H9 (cell line): ENCODE data around the gene PLK3. TPM values are rescaled to one million over a fixed set of nuclear protein-coding genes. Genes with fewer than 3 reads are reported as not detected.

Experiments used
- DNase-seq: peaks from one replicate; pipeline ENCODE4 v3.0.0-alpha.2; 2017
- H2AFZ ChIP-seq: one replicate; pipeline ENCODE4 v1.6.1; 2013; ENCODE audit warnings: mild to moderate bottlenecking, low read length, control low read depth, moderate library complexity
- H2AK5ac ChIP-seq: 2 replicates; pipeline ENCODE4 v1.6.1; 2013; ENCODE audit warnings: low read length, control low read depth, mixed read lengths; ENCODE audit not compliant: insufficient read length
- H2BK120ac ChIP-seq: one replicate; pipeline ENCODE4 v1.6.1; 2013; ENCODE audit warnings: low read depth, mild to moderate bottlenecking, low read length, control low read depth, inconsistent platforms; ENCODE audit not compliant: poor library complexity, severe bottlenecking
- H2BK12ac ChIP-seq: 2 replicates; pipeline ENCODE4 v1.6.1; 2013; ENCODE audit warnings: low read length, control low read depth, mixed read lengths, low read depth; ENCODE audit not compliant: insufficient read length
- H2BK15ac ChIP-seq: 2 replicates; pipeline ENCODE4 v1.6.1; 2013; ENCODE audit warnings: low read depth, low read length, control low read depth
- H2BK20ac ChIP-seq: one replicate; pipeline ENCODE4 v1.6.1; 2013; ENCODE audit warnings: low read depth, mild to moderate bottlenecking, low read length, control low read depth, inconsistent platforms; ENCODE audit not compliant: poor library complexity, severe bottlenecking
- H2BK5ac ChIP-seq: 2 replicates; pipeline ENCODE4 v1.6.1; 2013; ENCODE audit warnings: low read length, control low read depth, mixed read lengths; ENCODE audit not compliant: insufficient read length
- H3K14ac ChIP-seq: 2 replicates; pipeline ENCODE4 v1.6.1; 2013; ENCODE audit warnings: low read length, control low read depth; ENCODE audit not compliant: insufficient read depth
- H3K18ac ChIP-seq: 2 replicates; pipeline ENCODE4 v1.6.1; 2013; ENCODE audit warnings: low read depth, mild to moderate bottlenecking, mixed read lengths, low read length, control low read depth; ENCODE audit not compliant: insufficient read length
- H3K23ac ChIP-seq: 2 replicates; pipeline ENCODE4 v1.6.1; 2013; ENCODE audit warnings: low read length, control low read depth, mixed read lengths, low read depth; ENCODE audit not compliant: insufficient read length
- H3K23me2 ChIP-seq: 2 replicates; pipeline ENCODE4 v1.6.1; 2013; ENCODE audit warnings: low read depth, mild to moderate bottlenecking, mixed read lengths, low read length, control low read depth; ENCODE audit not compliant: insufficient read length, poor library complexity, severe bottlenecking
- H3K27ac ChIP-seq: 2 replicates; pipeline ENCODE4 v1.5.1; 2013; ENCODE audit warnings: low read length, control low read depth, mixed read lengths, low read depth; ENCODE audit not compliant: insufficient read length
- H3K27me3 ChIP-seq: 2 replicates; pipeline ENCODE4 v1.6.1; 2013; ENCODE audit warnings: low read length, control low read depth, inconsistent platforms; ENCODE audit not compliant: insufficient read depth
- H3K4ac ChIP-seq: 2 replicates; pipeline ENCODE4 v1.6.1; 2013; ENCODE audit warnings: low read depth, mild to moderate bottlenecking, control low read depth, inconsistent platforms, low read length, moderate library complexity
- H3K4me1 ChIP-seq: 2 replicates; pipeline ENCODE4 v1.6.1; 2013; ENCODE audit warnings: low read length, control low read depth, inconsistent platforms; ENCODE audit not compliant: insufficient read depth
- H3K4me2 ChIP-seq: 2 replicates; pipeline ENCODE4 v1.6.1; 2013; ENCODE audit warnings: low read length, control low read depth, mixed read lengths; ENCODE audit not compliant: insufficient read length, insufficient read depth
- H3K56ac ChIP-seq: 2 replicates; pipeline ENCODE4 v1.6.1; 2013; ENCODE audit warnings: low read depth, mild to moderate bottlenecking, mixed read lengths, low read length, control low read depth; ENCODE audit not compliant: insufficient read length
- H3K79me1 ChIP-seq: 2 replicates; pipeline ENCODE4 v1.6.1; 2013; ENCODE audit warnings: low read depth, mild to moderate bottlenecking, moderate library complexity, low read length, control low read depth, inconsistent platforms; ENCODE audit not compliant: insufficient read depth, poor library complexity, severe bottlenecking
- H3K79me2 ChIP-seq: 2 replicates; pipeline ENCODE4 v1.6.1; 2013; ENCODE audit warnings: low read length, control low read depth, inconsistent platforms; ENCODE audit not compliant: insufficient read depth
- H3K9ac ChIP-seq: 2 replicates; pipeline ENCODE4 v1.6.1; 2013; ENCODE audit warnings: low read length, control low read depth, mixed read lengths; ENCODE audit not compliant: insufficient read length; ENCODE audit errors: extremely low read depth
- H3K9me3 ChIP-seq: one replicate; pipeline ENCODE4 v1.6.1; 2013; ENCODE audit warnings: low read depth, low read length, inconsistent platforms; ENCODE audit not compliant: control insufficient read depth
- H3T11ph ChIP-seq: one replicate; pipeline ENCODE4 v1.6.1; 2013; ENCODE audit warnings: mild to moderate bottlenecking, low read length, control low read depth, inconsistent platforms
- H4K20me1 ChIP-seq: one replicate; pipeline ENCODE4 v1.6.1; 2013; ENCODE audit not compliant: control insufficient read depth, insufficient read length, insufficient read depth
- H4K5ac ChIP-seq: 2 replicates; pipeline ENCODE4 v1.6.1; 2013; ENCODE audit warnings: low read depth, mild to moderate bottlenecking, mixed read lengths, low read length, control low read depth; ENCODE audit not compliant: insufficient read length
- H4K8ac ChIP-seq: replicated peaks from 2 replicates; pipeline ENCODE4 v1.6.1; 2013; ENCODE audit warnings: low read length, control low read depth, mixed read lengths, low read depth; ENCODE audit not compliant: insufficient read length
- H4K91ac ChIP-seq: 2 replicates; pipeline ENCODE4 v1.6.1; 2013; ENCODE audit warnings: low read depth, mild to moderate bottlenecking, moderate library complexity, mixed read lengths, low read length, control low read depth; ENCODE audit not compliant: insufficient read length
- H3K27ac Mint-ChIP-seq, 3 experiments: 2 replicates in 2 of 3; 3 replicates in 1 of 3; pipeline ENCODE4 v1.8.0; 2020 to 2021; ENCODE audit warnings: mixed read lengths in 3 of 3, mild to moderate bottlenecking in 1 of 3, moderate library complexity in 1 of 3
- H3K27me3 Mint-ChIP-seq: 2 replicates; pipeline ENCODE4 v1.8.0; 2021; ENCODE audit warnings: low read depth, mild to moderate bottlenecking, moderate library complexity, mixed read lengths
- H3K36me3 Mint-ChIP-seq, 3 experiments: 2 replicates in 2 of 3; 3 replicates in 1 of 3; pipeline ENCODE4 v1.8.0; 2020 to 2021; ENCODE audit warnings: low read depth in 3 of 3, mixed read lengths in 3 of 3; ENCODE audit not compliant: insufficient read depth in 1 of 3
- H3K4me1 Mint-ChIP-seq, 2 experiments: 2 replicates each; pipeline ENCODE4 v1.8.0; 2020; ENCODE audit warnings: mixed read lengths in 2 of 2
- H3K4me3 Mint-ChIP-seq, 2 experiments: 2 replicates in 1 of 2; 3 replicates in 1 of 2; pipeline ENCODE4 v1.8.0; 2020 to 2021; ENCODE audit warnings: mild to moderate bottlenecking in 2 of 2, mixed read lengths in 2 of 2, moderate library complexity in 1 of 2
- H3K9me3 Mint-ChIP-seq, 2 experiments: 2 replicates in 1 of 2; 3 replicates in 1 of 2; pipeline ENCODE4 v1.8.0; 2020; ENCODE audit warnings: mild to moderate bottlenecking in 2 of 2, mixed read lengths in 2 of 2, moderate library complexity in 1 of 2
- WGBS: extraction: QIAGEN DNeasy Blood & Tissue Kit; methylation state at CpG from one replicate; pipeline ENCODE4 v1.1.7; 2013; ENCODE audit warnings: missing lambda C conversion rate, low lambda C conversion rate, mixed read lengths; ENCODE audit not compliant: insufficient read length; ENCODE audit errors: extremely low coverage; 5-methylcytosine and 5-hydroxymethylcytosine counted together
- total RNA-seq: library from RNA; stranded (reverse); gene quantifications from 2 replicates; pipeline ENCODE4 v1.2.1, GENCODE V29; 2021
- TF ChIP-seq, protein P1 (sequence below): fragments of 200-600 bp; sonication (generic); conservative IDR thresholded peaks from 3 replicates; pipeline ENCODE4 v1.8.0; 2021; ENCODE audit warnings: antibody characterized with exemption, mild to moderate bottlenecking

PLK3 gene
- total RNA-seq, 1 experiment from 2014 or later = 14.7 TPM

DNA sequence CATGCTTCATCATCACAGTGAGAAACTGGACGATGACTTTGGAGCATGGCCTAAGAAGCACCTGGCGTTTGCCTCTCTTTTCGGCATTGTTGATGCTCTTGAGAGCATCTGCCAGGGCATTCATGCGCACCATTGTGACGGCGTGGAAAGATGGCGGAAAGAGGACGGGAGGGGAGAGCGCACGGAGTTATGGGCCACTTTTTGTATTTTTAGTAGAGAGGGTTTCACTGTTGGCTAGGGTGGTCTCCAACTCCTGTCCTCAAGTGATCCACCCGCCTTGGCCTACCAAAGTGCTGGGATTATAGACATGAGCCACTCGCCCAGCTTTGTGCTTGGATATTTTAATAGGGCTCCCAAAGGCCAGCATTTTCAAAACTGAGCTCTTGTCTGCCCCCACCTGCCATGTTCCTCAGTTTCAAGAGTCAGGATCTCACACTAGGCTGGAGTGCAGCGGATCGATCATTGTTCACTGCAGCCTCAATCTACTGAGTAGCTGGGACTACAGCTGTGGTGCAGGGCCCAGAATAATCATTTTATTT, 19.5 kb upstream of the PLK3 start:
- Histone ChIP-seq H2BK15ac (no peak overlapping the region), H3K14ac (no peak overlapping the region), H2BK12ac (no peak overlapping the region), H3K4ac (no peak overlapping the region), H3K27me3 (no peaks in the 10 kb centered on the region), H3K56ac (no peak overlapping the region), H2BK20ac (no peak overlapping the region), H4K91ac (no peak overlapping the region), H3K79me2 (peaks cover 17% of the 10 kb centered on the region; the same call in 1 of the 2 replicates), H3K27ac (no peak overlapping the region), H2BK120ac (no peak overlapping the region), H4K5ac (no peak overlapping the region), H3K79me1 (peaks cover 2% of the 10 kb centered on the region), H4K20me1 (peaks cover 4% of the 10 kb centered on the region), H3T11ph (no peak overlapping the region), H2BK5ac (no peak overlapping the region), H2AK5ac (no peak overlapping the region), H3K9ac (no peak overlapping the region), H3K23me2 (peaks cover 14% of the 10 kb centered on the region), H4K8ac (no peak overlapping the region), H3K4me2 (no peak overlapping the region), H2AFZ (no peak overlapping the region), H3K18ac (no peak overlapping the region), H3K23ac (no peak overlapping the region), H3K4me1 (no peaks in the 10 kb centered on the region), H3K9me3 (no peaks in the 10 kb centered on the region)
- WGBS = no CpG with 5 or more reads among the region's 14 CpGs
- Mint-ChIP-seq H3K27ac (peak overlapping the region in 1 of 3 experiments; percentile 87; a peak in 2 of 7 replicates), H3K4me1 (peaks cover 30 to 36% of the 10 kb centered on the region in 2 experiments), H3K9me3 (0 out of 5 replicates have a peak, but pooled peaks cover 0 to 4% of the 10 kb centered on the region in 2 experiments), H3K36me3 (peaks cover 33 to 68% (median 51%) of the 10 kb centered on the region in 3 experiments), H3K27me3 (peaks cover 9% of the 10 kb centered on the region), H3K4me3 (no peak overlapping the region)
- no peak for DNase-seq
- TF ChIP-seq, protein P1, sequence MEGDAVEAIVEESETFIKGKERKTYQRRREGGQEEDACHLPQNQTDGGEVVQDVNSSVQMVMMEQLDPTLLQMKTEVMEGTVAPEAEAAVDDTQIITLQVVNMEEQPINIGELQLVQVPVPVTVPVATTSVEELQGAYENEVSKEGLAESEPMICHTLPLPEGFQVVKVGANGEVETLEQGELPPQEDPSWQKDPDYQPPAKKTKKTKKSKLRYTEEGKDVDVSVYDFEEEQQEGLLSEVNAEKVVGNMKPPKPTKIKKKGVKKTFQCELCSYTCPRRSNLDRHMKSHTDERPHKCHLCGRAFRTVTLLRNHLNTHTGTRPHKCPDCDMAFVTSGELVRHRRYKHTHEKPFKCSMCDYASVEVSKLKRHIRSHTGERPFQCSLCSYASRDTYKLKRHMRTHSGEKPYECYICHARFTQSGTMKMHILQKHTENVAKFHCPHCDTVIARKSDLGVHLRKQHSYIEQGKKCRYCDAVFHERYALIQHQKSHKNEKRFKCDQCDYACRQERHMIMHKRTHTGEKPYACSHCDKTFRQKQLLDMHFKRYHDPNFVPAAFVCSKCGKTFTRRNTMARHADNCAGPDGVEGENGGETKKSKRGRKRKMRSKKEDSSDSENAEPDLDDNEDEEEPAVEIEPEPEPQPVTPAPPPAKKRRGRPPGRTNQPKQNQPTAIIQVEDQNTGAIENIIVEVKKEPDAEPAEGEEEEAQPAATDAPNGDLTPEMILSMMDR = 0 out of 3 replicates have a peak, but pooled peaks have one; percentile 11
